IMR-90 (cell line): ENCODE measurements around the gene IQSEC1. TPM values are rescaled to one million over a fixed set of nuclear protein-coding genes. Genes with fewer than 3 reads are reported as not detected.

ENCODE experiments used
- ATAC-seq: fragments of 200-7000 bp; cut with Tn5 transposase; 2 replicates; pipeline ENCODE4 v1.9.1; 2020; ENCODE audit warnings: low read depth, mild to moderate bottlenecking, moderate library complexity
- BruUV-seq: library from RNA; stranded (reverse); fragments of 400-500 nt; replicated peaks from 2 replicates; lab custom pipeline; 2021; lab: Mats Ljungman, UMichigan
- CTCF ChIA-PET: fragments of 300-600 bp; formaldehyde crosslinking; extraction: SDS; loops from one replicate; lab custom pipeline; 2021; ENCODE audit warnings: antibody characterized with exemption; lab: Yijun Ruan, JAX
- POLR2A ChIA-PET: fragments of 300-600 bp; sonication (Branson Sonifier 250); formaldehyde crosslinking; loops from one replicate; lab custom pipeline; 2022; ENCODE audit warnings: antibody characterized with exemption; ENCODE audit not compliant: unreplicated experiment; lab: Charles Lee
- DNase-seq: peaks from one replicate; pipeline ENCODE4 v3.0.0; 2013
- H2AFZ ChIP-seq: replicated peaks from 2 replicates; pipeline ENCODE3; 2013; ENCODE audit warnings: low read length, mild to moderate bottlenecking; ENCODE audit not compliant: poor library complexity
- H2AK5ac ChIP-seq: 2 replicates; pipeline ENCODE4 v1.6.1; 2013; ENCODE audit warnings: low read depth, low read length, inconsistent platforms
- H2AK9ac ChIP-seq: replicated peaks from 2 replicates; pipeline ENCODE3; 2013; ENCODE audit warnings: mild to moderate bottlenecking, low read depth, low read length, moderate library complexity; ENCODE audit not compliant: poor library complexity
- H2BK120ac ChIP-seq: 2 replicates; pipeline ENCODE4 v1.6.1; 2013; ENCODE audit warnings: low read depth, low read length, inconsistent platforms
- H2BK15ac ChIP-seq: 3 replicates; pipeline ENCODE4 v1.6.1; 2013; ENCODE audit warnings: low read depth, low read length, inconsistent platforms
- H2BK20ac ChIP-seq: 2 replicates; pipeline ENCODE4 v1.6.1; 2013; ENCODE audit warnings: low read depth, mild to moderate bottlenecking, inconsistent platforms, low read length, moderate library complexity
- H2BK5ac ChIP-seq: 2 replicates; pipeline ENCODE4 v1.6.1; 2013; ENCODE audit warnings: mild to moderate bottlenecking, low read depth, low read length, inconsistent platforms; ENCODE audit not compliant: poor library complexity, severe bottlenecking
- H3K14ac ChIP-seq: replicated peaks from 2 replicates; pipeline ENCODE4 v1.6.1; 2013; ENCODE audit warnings: low read depth, low read length, inconsistent platforms
- H3K18ac ChIP-seq: 2 replicates; pipeline ENCODE4 v1.6.1; 2013; ENCODE audit warnings: low read depth, low read length, control low read depth
- H3K23ac ChIP-seq: 2 replicates; pipeline ENCODE4 v1.6.1; 2013; ENCODE audit warnings: low read depth, low read length, inconsistent platforms
- H3K27ac ChIP-seq: 2 replicates; pipeline ENCODE4 v1.5.1; 2013; ENCODE audit warnings: mild to moderate bottlenecking, control low read depth, low read length; ENCODE audit not compliant: insufficient read depth
- H3K27me3 ChIP-seq: 2 replicates; pipeline ENCODE4 v1.6.1; 2013; ENCODE audit warnings: low read length; ENCODE audit not compliant: control insufficient read depth, insufficient read depth
- H3K36me3 ChIP-seq: 2 replicates; pipeline ENCODE4 v1.6.1; 2013; ENCODE audit warnings: low read length, mixed read lengths; ENCODE audit not compliant: control insufficient read depth, insufficient read depth
- H3K4ac ChIP-seq: 2 replicates; pipeline ENCODE4 v1.6.1; 2013; ENCODE audit warnings: low read depth, low read length, inconsistent platforms
- H3K4me1 ChIP-seq: 2 replicates; pipeline ENCODE4 v1.6.1; 2013; ENCODE audit warnings: low read length, mixed read lengths; ENCODE audit not compliant: control insufficient read depth, insufficient read depth
- H3K4me2 ChIP-seq: 2 replicates; pipeline ENCODE4 v1.6.1; 2013; ENCODE audit warnings: low read depth, mild to moderate bottlenecking, control low read depth, low read length, moderate library complexity
- H3K4me3 ChIP-seq: 2 replicates; pipeline ENCODE4 v1.5.1; 2013; ENCODE audit warnings: low read depth, mild to moderate bottlenecking, control low read depth, low read length, moderate library complexity; ENCODE audit not compliant: insufficient read depth
- H3K56ac ChIP-seq: 2 replicates; pipeline ENCODE4 v1.6.1; 2013; ENCODE audit warnings: low read length, inconsistent platforms; ENCODE audit not compliant: insufficient read depth; ENCODE audit errors: extremely low read depth
- H3K79me1 ChIP-seq, 2 experiments: 2 replicates each; pipeline ENCODE4 v1.6.1; 2013; ENCODE audit warnings: low read length in 2 of 2, inconsistent platforms in 1 of 2, low read depth in 1 of 2
- H3K9ac ChIP-seq: 2 replicates; pipeline ENCODE4 v1.6.1; 2013; ENCODE audit warnings: low read depth, low read length, control low read depth
- H3K9me1 ChIP-seq: 2 replicates; pipeline ENCODE4 v1.6.1; 2013; ENCODE audit warnings: low read length, inconsistent platforms; ENCODE audit not compliant: insufficient read depth
- H3K9me3 ChIP-seq: 2 replicates; pipeline ENCODE4 v1.6.1; 2013; ENCODE audit warnings: low read length; ENCODE audit not compliant: control insufficient read depth, insufficient read depth
- H4K20me1 ChIP-seq: 2 replicates; pipeline ENCODE4 v1.6.1; 2013; ENCODE audit warnings: low read length, inconsistent platforms; ENCODE audit not compliant: insufficient read depth
- H4K5ac ChIP-seq: 2 replicates; pipeline ENCODE4 v1.6.1; 2013; ENCODE audit warnings: mild to moderate bottlenecking, low read depth, low read length, control low read depth
- H4K8ac ChIP-seq, 2 experiments: 2 replicates each; pipeline ENCODE4 v1.6.1; 2013; ENCODE audit warnings: low read depth in 2 of 2, low read length in 2 of 2, control low read depth in 1 of 2, inconsistent platforms in 1 of 2
- H4K91ac ChIP-seq: 2 replicates; pipeline ENCODE4 v1.6.1; 2013; ENCODE audit warnings: low read depth, low read length, inconsistent platforms; ENCODE audit not compliant: insufficient read depth
- BHLHE40 ChIP-seq: fragments of 150-350 bp; IDR thresholded peaks from 2 replicates; pipeline ENCODE4 v1.6.1; 2016; ENCODE audit warnings: mild to moderate bottlenecking, low read depth, low read length
- CEBPB ChIP-seq: IDR thresholded peaks from 2 replicates; pipeline ENCODE4 v1.6.1; 2012; ENCODE audit warnings: low read depth, low read length, improper control_type of control experiment
- CHD1 ChIP-seq: IDR thresholded peaks from 2 replicates; pipeline ENCODE4 v1.6.1; 2012; ENCODE audit warnings: low read depth, low read length, improper control_type of control experiment
- CTCF ChIP-seq: conservative IDR thresholded peaks from 2 replicates; pipeline ENCODE4 v1.5.1; 2012; ENCODE audit warnings: mild to moderate bottlenecking, low read depth, low read length, improper control_type of control experiment
- ELK1 ChIP-seq: fragments of 150-350 bp; IDR thresholded peaks from 2 replicates; pipeline ENCODE4 v1.6.1; 2016; ENCODE audit warnings: low read depth, mild to moderate bottlenecking, low read length, moderate library complexity, borderline replicate concordance
- FOS ChIP-seq: fragments of 150-350 bp; IDR thresholded peaks from 2 replicates; pipeline ENCODE4 v1.6.1; 2016; ENCODE audit warnings: low read depth, low read length
- MAFK ChIP-seq: IDR thresholded peaks from 2 replicates; pipeline ENCODE4 v1.6.1; 2012; ENCODE audit warnings: low read depth, low read length, improper control_type of control experiment
- MAZ ChIP-seq: IDR thresholded peaks from 2 replicates; pipeline ENCODE4 v1.6.1; 2012; ENCODE audit warnings: low read depth, mild to moderate bottlenecking, low read length, improper control_type of control experiment, moderate library complexity, borderline replicate concordance
- MXI1 ChIP-seq: IDR thresholded peaks from 2 replicates; pipeline ENCODE4 v1.6.1; 2012; ENCODE audit warnings: low read depth, mild to moderate bottlenecking, low read length, moderate library complexity, borderline replicate concordance
- NFE2L2 ChIP-seq: fragments of 150-350 bp; IDR thresholded peaks from 2 replicates; pipeline ENCODE4 v1.6.1; 2016; ENCODE audit warnings: low read depth, mild to moderate bottlenecking, low read length
- RAD21 ChIP-seq: IDR thresholded peaks from 2 replicates; pipeline ENCODE4 v1.6.1; 2012; ENCODE audit warnings: low read length, improper control_type of control experiment
- RCOR1 ChIP-seq: IDR thresholded peaks from 2 replicates; pipeline ENCODE4 v1.6.1; 2012; ENCODE audit warnings: mild to moderate bottlenecking, low read length, improper control_type of control experiment; ENCODE audit not compliant: insufficient replicate concordance
- RFX5 ChIP-seq: IDR thresholded peaks from 2 replicates; pipeline ENCODE4 v1.8.0; 2012; ENCODE audit warnings: low read depth, mild to moderate bottlenecking, low read length, moderate library complexity
- SMC3 ChIP-seq: fragments of 150-350 bp; IDR thresholded peaks from 2 replicates; pipeline ENCODE4 v1.6.1; 2016; ENCODE audit warnings: low read depth, mild to moderate bottlenecking, antibody characterized with exemption, low read length, moderate library complexity
- USF2 ChIP-seq: fragments of 150-350 bp; IDR thresholded peaks from 2 replicates; pipeline ENCODE4 v1.6.1; 2017; ENCODE audit warnings: mild to moderate bottlenecking, antibody characterized with exemption, low read length, low read depth
- WGBS, 2 experiments: methylation state at CpG; one replicate each; pipeline versions ENCODE4 v1.1.5 to v1.1.7; 2013; ENCODE audit warnings: missing lambda C conversion rate in 2 of 2; ENCODE audit not compliant: insufficient read length in 1 of 2; ENCODE audit errors: extremely low coverage in 2 of 2; 5-methylcytosine and 5-hydroxymethylcytosine counted together
- dilution Hi-C: fragments of 300-500 bp; cut with HindIII; formaldehyde crosslinking; loops from one replicate; pipeline ENCODE4 v1.14.3; 2018; ENCODE audit warnings: low sequenced_read_pairs; ENCODE audit not compliant: unreplicated experiment
- in situ Hi-C: fragments of 300-500 bp; cut with MboI; formaldehyde crosslinking; loops from 3 replicates; pipeline ENCODE4 v1.14.3; 2019; ENCODE audit warnings: low sequenced_read_pairs, inconsistent platforms, mixed read lengths
- intact Hi-C: fragments of 100-400 bp; cut with micrococcal nuclease; formaldehyde crosslinking; loops from 2 replicates; pipeline ENCODE4 v1.10.0; 2022
- polyA plus RNA-seq, 3 experiments: library from polyadenylated mRNA; depleted of rRNA; stranded (reverse); fragments of >200 nt; gene quantifications; 2 replicates each; pipeline ENCODE4 v1.2.3, GENCODE V29; 2012; ENCODE audit warnings: low replicate concordance in 1 of 3
- total RNA-seq: library from RNA; depleted of rRNA; stranded (reverse); fragments of >200 nt; gene quantifications from 2 replicates; pipeline ENCODE4 v1.2.3, GENCODE V29; 2012

The IQSEC1 gene
- total and polyA plus RNA-seq, 2 of the 4 experiments (the other 2 are of a cell fraction), result 5.9 to 11.9 TPM

- no peak overlapping the region for H2BK15ac ChIP-seq
- 60% methylated on average over 1 of the region's 5 CpGs; no CpG with 5 or more reads in 1 of the 2 experiments for WGBS, 2 experiments
- H3K4me2 ChIP-seq, result no peak overlapping the region
- no peak overlapping the region for H3K23ac ChIP-seq
- no peaks in the 10 kb centered on the region for H3K79me1 ChIP-seq
- in situ Hi-C loops, result no loop called here
- no peak overlapping the region for H2BK5ac ChIP-seq
- H4K5ac ChIP-seq, result no peak overlapping the region
- no peak overlapping the region for H3K18ac ChIP-seq
- peaks cover 58% of the 10 kb centered on the region for H3K27me3 ChIP-seq
- H3K9me3 ChIP-seq, result no peaks in the 10 kb centered on the region
- no peak overlapping the region for H3K27ac ChIP-seq
- no peak overlapping the region for H4K91ac ChIP-seq
- no peak overlapping the region for H3K14ac ChIP-seq
- CTCF ChIA-PET, result no interaction called here
- H3K56ac ChIP-seq, result no peak overlapping the region
- dilution Hi-C loops, result no loop called here
- DNase-seq (no peak), ATAC-seq (no peak)
- H4K8ac ChIP-seq, result no peak overlapping the region
- H2BK20ac ChIP-seq, result no peak overlapping the region
- no peak overlapping the region for H2AK9ac ChIP-seq
- no peak overlapping the region for H2AK5ac ChIP-seq
- no peak for TF ChIP-seq BHLHE40
- TF ChIP-seq MAZ, result no peak
- no peak for TF ChIP-seq RCOR1
- no peak for TF ChIP-seq SMC3
- no peak for TF ChIP-seq MXI1
- no peak for TF ChIP-seq ELK1
- TF ChIP-seq FOS, result no peak
- TF ChIP-seq CEBPB, result no peak
- TF ChIP-seq NFE2L2, result no peak
- TF ChIP-seq RFX5, result no peak
- no peak for TF ChIP-seq USF2
- no peak for TF ChIP-seq MAFK
- no peak for TF ChIP-seq CTCF
- TF ChIP-seq RAD21, result no peak
- TF ChIP-seq CHD1, result no peak
- H2AFZ ChIP-seq, result no peak overlapping the region
- intact Hi-C loops, result no loop called here
- BruUV-seq, result no TSS peak
- POLR2A ChIA-PET, result no interaction called here
- H2BK120ac ChIP-seq, result no peak overlapping the region
- no peak overlapping the region for H3K4ac ChIP-seq
- H3K4me1 ChIP-seq, result no peaks in the 10 kb centered on the region
- H3K4me3 ChIP-seq, result no peak overlapping the region
- no peaks in the 10 kb centered on the region for H3K9me1 ChIP-seq
- no peak overlapping the region for H3K9ac ChIP-seq
- no peaks in the 10 kb centered on the region for H3K36me3 ChIP-seq
- H4K20me1 ChIP-seq, result no peaks in the 10 kb centered on the region
Observed at GRCh38 chr3:13034861-13035260, 38.4 kb downstream of the IQSEC1 start.
